ENCODE measurements around the gene TTYH2.

GRCh38 chr17:74257311-74257710, 43.9 kb downstream of the TTYH2 start:
- TF ChIP-seq POLR2AphosphoS5 (IDR thresholded peaks at IDR 0.05) = no peak
- TF ChIP-seq CTCF (IDR thresholded peaks at IDR 0.05) = no peak
- TF ChIP-seq POLR2A (IDR thresholded peaks at IDR 0.05) = no peak

Data from upper lobe of left lung (tissue), 4 donors.